PC-9 (cell line): ENCODE results near the gene HAT1. TPM values are rescaled to one million over a fixed set of nuclear protein-coding genes. Genes with fewer than 3 reads are reported as not detected.
A peak's percentile ranks its signal among the peaks of the same experiment; 100 is the strongest.

Source experiments
- Bru-seq: library from RNA; stranded (reverse); fragments of 400-500 nt; gene quantifications from one replicate; lab custom pipeline; 2021; lab: Mats Ljungman, UMichigan
- BruChase-seq, 2 experiments: library from RNA; stranded (reverse); fragments of 400-500 nt; gene quantifications; one replicate each; lab custom pipeline; 2021; lab: Mats Ljungman, UMichigan
- BruUV-seq: library from RNA; stranded (reverse); fragments of 400-500 nt; replicated peaks from 2 replicates; lab custom pipeline; 2021; lab: Mats Ljungman, UMichigan
- CTCF ChIA-PET: fragments of 300-600 bp; sonication (Branson Sonifier 250); formaldehyde crosslinking; loops from one replicate; lab custom pipeline; 2022; ENCODE audit warnings: antibody characterized with exemption; lab: Charles Lee
- POLR2A ChIA-PET: fragments of 300-600 bp; sonication (Branson Sonifier 250); formaldehyde crosslinking; loops from one replicate; lab custom pipeline; 2022; ENCODE audit warnings: antibody characterized with exemption; ENCODE audit not compliant: unreplicated experiment; lab: Charles Lee
- DNase-seq, 2 experiments: peaks; one replicate each; pipeline versions ENCODE4 v3.0.0 to v3.0.0-alpha.2; 2015 to 2022; ENCODE audit warnings: mixed read lengths in 1 of 2
- H2AFZ ChIP-seq: fragments of 200-600 bp; sonication (generic); 2 replicates; pipeline ENCODE4 v1.8.1; 2017; ENCODE audit warnings: antibody characterized with exemption
- H3F3A ChIP-seq: fragments of 200-600 bp; sonication (generic); 2 replicates; pipeline ENCODE4 v1.8.1; 2017; ENCODE audit warnings: antibody characterized with exemption, mild to moderate bottlenecking, low read depth; ENCODE audit not compliant: insufficient read depth
- H3K27ac ChIP-seq: fragments of 200-600 bp; sonication (generic); 2 replicates; pipeline ENCODE4 v1.6.1; 2016; ENCODE audit warnings: mixed run types
- H3K27me3 ChIP-seq: fragments of 200-600 bp; sonication (generic); 2 replicates; pipeline ENCODE4 v1.6.1; 2016; ENCODE audit warnings: low read depth, mixed run types; ENCODE audit not compliant: insufficient read depth
- H3K36me3 ChIP-seq: fragments of 200-600 bp; sonication (generic); 2 replicates; pipeline ENCODE4 v1.6.1; 2016; ENCODE audit warnings: low read depth, mixed run types
- H3K4me1 ChIP-seq: fragments of 200-600 bp; sonication (generic); replicated peaks from 2 replicates; pipeline ENCODE4 v1.6.1; 2016; ENCODE audit warnings: mixed run types; ENCODE audit not compliant: insufficient read depth
- H3K4me2 ChIP-seq: fragments of 200-600 bp; sonication (generic); 2 replicates; pipeline ENCODE4 v1.6.1; 2017; ENCODE audit warnings: mixed run types
- H3K4me3 ChIP-seq: fragments of 200-600 bp; sonication (generic); 2 replicates; pipeline ENCODE4 v1.6.1; 2016; ENCODE audit warnings: mixed run types
- H3K79me2 ChIP-seq: fragments of 200-600 bp; sonication (generic); 2 replicates; pipeline ENCODE4 v1.6.1; 2017; ENCODE audit warnings: low read depth, mixed run types
- H3K9me2 ChIP-seq: fragments of 200-600 bp; sonication (generic); 2 replicates; pipeline ENCODE4 v1.8.1; 2017; ENCODE audit warnings: mild to moderate bottlenecking; ENCODE audit not compliant: insufficient read depth
- H3K9me3 ChIP-seq: fragments of 200-600 bp; sonication (generic); 2 replicates; pipeline ENCODE4 v1.8.1; 2016; ENCODE audit warnings: low read depth; ENCODE audit not compliant: insufficient read depth
- H4K20me1 ChIP-seq: fragments of 200-600 bp; sonication (generic); 2 replicates; pipeline ENCODE4 v1.8.1; 2017; ENCODE audit not compliant: insufficient read depth
- EZH2 ChIP-seq: fragments of 200-600 bp; sonication (generic); IDR thresholded peaks from 2 replicates; pipeline ENCODE4 v1.8.0; 2017; ENCODE audit warnings: antibody characterized with exemption, low read depth
- intact Hi-C: fragments of 100-400 bp; cut with micrococcal nuclease; formaldehyde crosslinking; loops from one replicate; pipeline ENCODE4 v1.10.0; 2022; ENCODE audit not compliant: unreplicated experiment
- long read RNA-seq: library from polyadenylated mRNA; stranded (forward); transcript quantifications from one replicate; pipeline ENCODE4 v2.0.0, GENCODE V29; 2022
- total RNA-seq: library from RNA; stranded (reverse); gene quantifications from 2 replicates; pipeline ENCODE4 v1.2.3, GENCODE V29; 2021
- TF ChIP-seq, protein P1 (sequence below): fragments of 200-600 bp; sonication (generic); conservative IDR thresholded peaks from 2 replicates; pipeline ENCODE4 v1.6.1; 2017; ENCODE audit warnings: mixed run types, antibody characterized with exemption, mild to moderate bottlenecking, moderate library complexity

The HAT1 gene, protein sequence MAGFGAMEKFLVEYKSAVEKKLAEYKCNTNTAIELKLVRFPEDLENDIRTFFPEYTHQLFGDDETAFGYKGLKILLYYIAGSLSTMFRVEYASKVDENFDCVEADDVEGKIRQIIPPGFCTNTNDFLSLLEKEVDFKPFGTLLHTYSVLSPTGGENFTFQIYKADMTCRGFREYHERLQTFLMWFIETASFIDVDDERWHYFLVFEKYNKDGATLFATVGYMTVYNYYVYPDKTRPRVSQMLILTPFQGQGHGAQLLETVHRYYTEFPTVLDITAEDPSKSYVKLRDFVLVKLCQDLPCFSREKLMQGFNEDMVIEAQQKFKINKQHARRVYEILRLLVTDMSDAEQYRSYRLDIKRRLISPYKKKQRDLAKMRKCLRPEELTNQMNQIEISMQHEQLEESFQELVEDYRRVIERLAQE
- 96.4 and 132 TPM in 2 replicates for total RNA-seq
- Bru-seq, nascent RNA = percentile 97 among the genes with signal in this experiment
- percentile 87 among the genes with signal in this experiment for BruChase-seq, experiment 1, labeled RNA remaining after a 2-hour chase
- BruChase-seq, experiment 2, labeled RNA remaining after a 6-hour chase = percentile 93 among the genes with signal in this experiment
- long read RNA-seq, transcript HAT1-203 (10 exons, 1,567 nt) = minor isoform, 30 of 415 reads
- long read RNA-seq, transcript HAT1-201 (11 exons, 1,626 nt) = major isoform, 326 of 415 reads
- long read RNA-seq, partial matches to known transcripts = 36 of 415 reads
- long read RNA-seq, other reads (novel, unspliced or antisense) = 23 of 415 reads

DNA sequence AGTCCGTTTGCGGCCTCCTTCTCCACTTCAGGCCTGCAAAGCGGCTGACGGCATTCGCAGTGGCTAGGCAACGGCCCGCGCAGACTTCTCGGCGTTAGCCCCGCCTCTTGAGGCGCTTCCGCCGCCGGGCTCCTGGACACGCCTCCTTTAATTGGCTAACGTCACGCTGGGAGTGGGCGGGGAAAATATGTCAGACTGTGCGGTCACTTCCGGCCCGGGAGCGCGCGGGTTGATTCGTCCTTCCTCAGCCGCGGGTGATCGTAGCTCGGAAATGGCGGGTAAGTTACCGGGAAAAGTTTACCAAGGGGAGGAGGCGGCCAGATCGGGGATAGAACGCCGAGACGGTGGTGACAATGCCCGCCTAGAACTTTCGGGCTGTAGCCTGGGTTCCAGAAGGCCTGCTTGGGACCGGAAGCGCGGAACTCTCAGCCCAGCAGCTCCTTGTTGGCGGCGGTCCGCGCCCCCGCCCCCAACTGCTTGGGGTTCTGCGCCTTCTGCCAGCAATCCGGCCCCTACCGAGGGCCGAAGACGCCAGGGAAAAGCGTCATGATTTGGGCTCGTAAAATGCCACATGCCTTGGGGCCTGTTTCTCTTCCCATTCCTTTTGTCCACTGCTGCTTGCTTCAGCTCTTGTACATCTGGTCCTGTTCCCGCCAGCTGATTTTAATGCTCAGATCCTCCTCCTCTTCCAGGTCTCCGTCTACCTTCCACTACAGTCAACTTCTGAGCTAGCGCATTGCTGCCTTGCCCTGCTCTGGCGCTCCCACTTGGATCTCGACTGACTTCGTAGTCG lies at the start of gene HAT1:
Gene HAT1 (plus strand): TSS at position 232 of the 793 bp plus-strand sequence. CDS start 40 bp downstream, at position 272.
- intact Hi-C loops = loop anchor here (1.0 to 5.0 kb wide), 8 partner anchors 28 to 543 kb away; partner anchors contain the start of genes DLX2, METAP1D and SLC25A12
- Histone ChIP-seq H3K27ac (peak within 1 kb of the TSS; percentile 52), H3K9me3 (no peaks in the 10 kb centered on the region), H2AFZ (peak within 1 kb of the TSS; percentile 94), H3K9me2 (no peaks in the 10 kb centered on the region), H3K79me2 (peaks cover 48% of the 10 kb centered on the region), H3K4me3 (peak within 1 kb of the TSS; percentile 68), H3K4me2 (peak within 1 kb of the TSS; percentile 86), H3K27me3 (no peaks in the 10 kb centered on the region), H4K20me1 (peaks cover 10% of the 10 kb centered on the region; the same call in 1 of the 2 replicates), H3K4me1 (peaks cover 25% of the 10 kb centered on the region), H3F3A (peaks cover 26% of the 10 kb centered on the region), H3K36me3 (peaks cover 29% of the 10 kb centered on the region)
- POLR2A ChIA-PET = interaction anchor here (0.5 to 1.0 kb wide), 13 partner anchors 8 to 1106 kb away, joined by 3 to 6 read pairs (median 3); partner anchors contain the start of genes DLX2, DYNC1I2 and GAD1
- peak; percentile 98 to 100 for DNase-seq
- BruUV-seq = TSS peak; percentile 64
- CTCF ChIA-PET = interaction anchor here (0.7 to 1.6 kb wide), 3 partner anchors 19 to 177 kb away, joined by 3 read pairs; no protein-coding TSS in a partner anchor
- TF ChIP-seq, protein P1, sequence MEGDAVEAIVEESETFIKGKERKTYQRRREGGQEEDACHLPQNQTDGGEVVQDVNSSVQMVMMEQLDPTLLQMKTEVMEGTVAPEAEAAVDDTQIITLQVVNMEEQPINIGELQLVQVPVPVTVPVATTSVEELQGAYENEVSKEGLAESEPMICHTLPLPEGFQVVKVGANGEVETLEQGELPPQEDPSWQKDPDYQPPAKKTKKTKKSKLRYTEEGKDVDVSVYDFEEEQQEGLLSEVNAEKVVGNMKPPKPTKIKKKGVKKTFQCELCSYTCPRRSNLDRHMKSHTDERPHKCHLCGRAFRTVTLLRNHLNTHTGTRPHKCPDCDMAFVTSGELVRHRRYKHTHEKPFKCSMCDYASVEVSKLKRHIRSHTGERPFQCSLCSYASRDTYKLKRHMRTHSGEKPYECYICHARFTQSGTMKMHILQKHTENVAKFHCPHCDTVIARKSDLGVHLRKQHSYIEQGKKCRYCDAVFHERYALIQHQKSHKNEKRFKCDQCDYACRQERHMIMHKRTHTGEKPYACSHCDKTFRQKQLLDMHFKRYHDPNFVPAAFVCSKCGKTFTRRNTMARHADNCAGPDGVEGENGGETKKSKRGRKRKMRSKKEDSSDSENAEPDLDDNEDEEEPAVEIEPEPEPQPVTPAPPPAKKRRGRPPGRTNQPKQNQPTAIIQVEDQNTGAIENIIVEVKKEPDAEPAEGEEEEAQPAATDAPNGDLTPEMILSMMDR = no peak

DNA sequence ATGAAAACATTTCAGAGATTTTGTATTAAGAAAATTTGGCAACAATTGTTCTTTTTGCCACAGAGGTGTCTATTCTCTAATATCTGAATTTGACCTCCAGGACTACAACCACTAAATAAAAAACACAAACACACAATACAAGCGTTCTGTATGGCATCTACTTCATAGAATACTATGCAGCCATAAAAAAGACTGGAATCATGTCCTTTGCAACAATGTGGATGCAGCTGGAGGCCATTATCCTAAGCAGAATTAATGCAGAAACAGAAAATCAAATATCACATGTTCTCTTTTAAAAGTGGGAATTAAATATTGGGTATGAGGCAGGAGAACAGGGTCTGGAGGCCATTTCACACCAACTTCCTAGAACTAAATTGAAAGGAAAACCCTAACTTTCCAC lies 47.7 kb upstream of the HAT1 start:
- TF ChIP-seq, protein P1 = no peak
- TF ChIP-seq EZH2 = no peak
- Histone ChIP-seq H3K79me2 (0 out of 2 replicates have a peak, but pooled peaks cover 10% of the 10 kb centered on the region), H3K9me2 (no peaks in the 10 kb centered on the region), H3K27ac (no peak overlapping the region), H2AFZ (no peak overlapping the region), H3K36me3 (peaks cover 16% of the 10 kb centered on the region; the same call in 1 of the 2 replicates), H3F3A (no peaks in the 10 kb centered on the region), H3K4me1 (no peaks in the 10 kb centered on the region), H4K20me1 (peaks cover 4% of the 10 kb centered on the region; the same call in 1 of the 2 replicates), H3K4me2 (no peak overlapping the region), H3K27me3 (no peaks in the 10 kb centered on the region), H3K9me3 (peaks cover 4% of the 10 kb centered on the region; the same call in 1 of the 2 replicates), H3K4me3 (no peak overlapping the region)
- ChIA-PET POLR2A (no interaction called here), CTCF (no interaction called here)
- no peak for DNase-seq
- BruUV-seq = no TSS peak
- intact Hi-C loops = no loop called here
